Activated CD4-positive, alpha-beta T cell treated with anti-CD3 and anti-CD28 coated beads, Interleukin-2, amount 50 U/mL, for 48 hours (primary cell): ENCODE measurements around the gene MRPL50.

Experiments used
- DNase-seq, 2 experiments: peaks; one replicate each; pipeline ENCODE4 v3.0.0-alpha.2; 2020

The MRPL50 gene

DNA sequence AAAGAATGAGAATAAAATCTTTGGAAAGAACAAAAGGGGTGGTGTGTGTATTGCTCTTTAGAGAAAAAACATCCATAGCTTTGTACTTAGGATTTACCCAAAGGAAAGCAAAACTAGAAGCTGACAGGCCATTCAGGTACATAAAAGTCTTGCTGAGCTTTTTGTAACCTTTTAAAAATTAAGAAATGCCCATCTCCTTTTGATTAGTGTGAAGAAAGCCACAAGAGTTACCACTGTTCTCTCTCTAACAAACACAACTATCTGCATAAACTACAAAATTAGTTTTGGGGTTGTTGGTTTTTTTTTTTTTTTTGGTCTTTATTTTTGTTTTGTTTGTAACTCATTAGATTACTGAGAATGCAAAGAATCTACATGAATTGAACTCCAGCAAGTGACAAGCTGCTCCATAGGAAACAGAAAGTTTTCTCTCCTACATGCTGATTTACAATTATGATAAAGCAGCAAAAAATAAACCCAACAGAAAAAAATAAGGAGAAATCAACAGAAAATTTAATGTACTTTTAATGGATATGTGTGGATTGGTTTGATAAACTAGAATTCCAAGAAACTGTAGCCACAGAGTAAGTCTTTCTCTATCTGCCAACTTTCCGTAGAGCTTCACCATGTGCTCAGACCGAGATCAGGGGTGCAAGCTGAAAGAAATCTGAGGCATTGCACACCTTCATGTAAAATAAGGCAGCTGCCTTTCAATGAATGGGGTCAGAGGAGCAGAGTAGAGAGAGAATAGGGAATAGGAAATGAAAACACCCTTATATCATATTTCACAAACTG is 25.9 kb downstream of the MRPL50 start:
- no peak for DNase-seq

DNA sequence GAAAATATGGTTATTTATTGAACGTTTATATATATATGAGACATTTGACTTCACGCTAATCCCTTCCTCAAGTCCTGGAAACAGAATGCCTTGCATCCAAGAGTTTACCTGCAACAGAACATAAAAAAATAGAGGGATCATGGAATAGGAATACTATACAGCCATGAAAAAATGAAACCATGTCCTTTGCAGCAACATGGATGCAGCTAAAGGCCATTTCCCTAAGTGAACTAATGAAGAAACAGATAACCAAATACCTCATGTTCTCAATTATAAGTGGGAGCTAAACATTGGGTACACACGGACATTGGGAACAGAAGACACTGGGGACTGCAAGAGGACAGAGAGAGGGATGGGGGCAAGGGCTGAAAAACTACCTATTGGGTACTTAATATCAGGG is 26.6 kb downstream of the MRPL50 start:
- DNase-seq = no peak

DNA sequence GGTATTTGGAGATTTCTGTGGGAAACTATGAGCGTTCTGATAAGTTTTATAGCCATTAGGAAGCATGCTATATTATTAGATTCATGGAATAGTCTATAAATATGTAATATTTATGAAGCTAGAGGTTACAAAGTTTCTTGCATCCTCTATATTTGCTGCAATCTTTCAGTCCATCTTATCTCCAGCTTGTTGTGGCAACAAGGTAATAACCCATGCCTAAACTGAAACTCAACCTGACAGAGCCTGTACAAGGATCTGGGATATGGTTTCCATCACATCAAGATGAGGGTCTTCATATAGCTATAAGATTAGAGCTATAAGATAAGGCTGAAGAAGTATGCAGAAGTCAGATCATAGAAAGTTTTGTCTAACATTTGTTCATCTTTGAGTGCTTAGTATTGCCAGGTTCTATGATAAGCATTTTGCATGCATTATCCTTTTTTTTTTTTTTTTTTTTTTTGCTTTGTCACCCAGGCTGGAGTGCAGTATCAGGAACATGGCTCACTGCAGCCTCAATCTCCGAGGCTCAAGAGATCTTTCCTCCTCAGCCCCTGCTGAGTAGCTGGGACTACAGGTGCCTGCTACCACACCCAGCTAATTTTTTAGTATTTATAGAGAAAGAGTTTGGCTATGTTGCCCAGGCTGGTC is 28.4 kb downstream of the MRPL50 start:
- DNase-seq = no peak

DNA sequence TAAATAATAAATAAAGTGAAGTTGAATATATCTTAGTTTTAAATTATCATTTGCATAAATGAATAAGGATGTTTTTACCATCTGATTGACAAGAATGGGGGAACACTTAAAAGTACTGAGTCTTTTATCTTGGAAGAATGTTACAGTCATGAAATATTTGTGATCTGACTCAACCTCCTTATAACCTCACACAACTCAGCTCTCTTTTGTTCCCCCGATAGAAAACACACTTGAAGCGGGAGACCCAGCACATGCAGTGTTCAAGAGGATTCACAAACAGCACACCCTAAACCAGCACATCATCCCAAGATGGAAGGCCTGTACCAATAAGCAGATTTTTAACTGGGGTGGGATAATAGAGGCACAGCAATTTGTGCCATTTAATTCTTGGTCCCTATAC is 29.1 kb downstream of the MRPL50 start:
- DNase-seq = no peak

DNA sequence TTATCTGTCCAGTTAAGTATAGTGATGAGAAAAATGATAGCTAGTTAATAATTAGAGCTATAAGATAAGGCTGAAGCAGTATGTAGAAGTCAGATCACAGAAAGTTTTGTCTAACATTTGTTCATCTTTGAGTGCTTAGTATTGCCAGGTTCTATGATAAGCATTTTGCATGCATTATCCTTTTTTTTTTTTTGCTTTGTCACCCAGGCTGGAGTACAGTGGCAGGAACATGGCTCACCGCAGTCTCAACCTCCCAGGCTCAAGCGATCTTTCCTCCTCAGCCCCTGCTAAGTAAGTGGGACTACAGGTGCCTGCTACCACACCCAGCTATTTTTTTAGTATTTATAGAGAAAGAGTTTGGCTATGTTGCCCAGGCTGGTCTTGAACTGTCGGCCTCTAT is 31.1 kb downstream of the MRPL50 start:
- no peak for DNase-seq

DNA sequence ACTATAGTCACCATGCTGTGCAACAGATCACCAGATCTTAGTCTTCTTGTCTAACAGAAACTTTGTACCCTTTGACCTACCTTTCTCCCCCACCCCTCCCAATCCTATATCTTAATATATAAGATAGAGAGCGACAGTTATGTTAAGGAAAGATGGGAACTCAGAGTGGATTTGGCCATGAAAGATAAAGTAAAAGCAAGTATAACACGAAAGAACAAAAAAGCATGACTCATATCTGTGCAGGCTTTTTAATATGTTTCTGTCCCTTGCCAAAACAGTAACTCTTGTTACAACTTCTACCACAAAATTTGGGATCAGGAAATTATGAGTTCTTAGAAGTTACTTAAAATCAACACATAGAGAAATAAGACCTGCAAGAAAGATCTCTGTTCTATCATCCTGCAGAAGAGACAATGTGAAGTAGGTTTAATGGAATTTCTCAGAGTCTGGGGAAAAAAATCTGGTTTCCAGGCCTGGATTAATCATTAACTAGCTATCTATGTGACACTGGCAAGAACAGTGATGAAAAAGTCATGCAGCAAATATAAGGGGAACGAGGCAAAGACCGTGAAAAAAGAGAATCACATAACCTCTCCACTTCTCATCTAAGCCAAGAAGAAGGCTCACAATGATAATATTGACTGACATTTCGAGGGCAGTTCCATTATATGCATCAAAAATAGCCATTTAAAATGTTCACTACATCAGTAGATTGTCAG is 32.2 kb downstream of the MRPL50 start:
- DNase-seq = no peak

DNA sequence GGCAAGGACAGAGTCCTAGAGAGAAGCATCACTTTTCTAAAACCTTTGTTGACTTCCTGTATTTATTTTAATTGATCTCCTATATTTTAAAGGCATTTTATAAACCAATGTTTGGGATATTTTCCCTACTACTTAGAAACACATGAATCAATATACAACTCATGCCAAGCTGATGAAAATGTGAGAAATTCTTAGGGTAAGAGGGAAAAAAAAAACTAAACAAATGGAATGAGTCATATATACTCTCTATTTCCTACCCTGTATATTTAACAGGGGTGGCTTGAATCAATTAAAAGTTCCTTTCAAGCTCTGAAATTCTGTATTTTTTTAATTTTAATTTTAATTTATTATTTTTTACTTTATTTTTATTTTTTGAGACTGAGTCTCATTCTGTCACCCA is 33.2 kb downstream of the MRPL50 start:
- DNase-seq = no peak

DNA sequence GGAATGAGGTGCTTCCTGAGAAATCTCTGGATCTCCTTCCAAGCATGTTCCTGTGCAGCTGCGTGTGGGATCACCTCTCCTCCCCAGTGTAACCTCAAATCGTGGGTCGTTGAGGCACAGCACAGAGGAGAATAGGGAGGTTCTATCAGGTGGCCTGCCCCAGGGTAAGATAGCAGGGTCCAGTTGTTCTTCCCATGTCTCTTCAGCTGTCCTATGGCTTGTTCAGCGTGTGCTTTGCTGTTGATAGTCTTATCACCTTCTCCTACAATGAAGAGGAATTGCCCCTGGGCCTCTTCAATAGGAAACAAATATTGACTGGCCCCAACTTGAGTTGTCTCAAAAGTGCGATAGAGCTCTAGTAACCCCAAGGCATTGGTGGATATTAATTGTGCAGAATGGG is 36.0 kb downstream of the MRPL50 start:
- no peak for DNase-seq

DNA sequence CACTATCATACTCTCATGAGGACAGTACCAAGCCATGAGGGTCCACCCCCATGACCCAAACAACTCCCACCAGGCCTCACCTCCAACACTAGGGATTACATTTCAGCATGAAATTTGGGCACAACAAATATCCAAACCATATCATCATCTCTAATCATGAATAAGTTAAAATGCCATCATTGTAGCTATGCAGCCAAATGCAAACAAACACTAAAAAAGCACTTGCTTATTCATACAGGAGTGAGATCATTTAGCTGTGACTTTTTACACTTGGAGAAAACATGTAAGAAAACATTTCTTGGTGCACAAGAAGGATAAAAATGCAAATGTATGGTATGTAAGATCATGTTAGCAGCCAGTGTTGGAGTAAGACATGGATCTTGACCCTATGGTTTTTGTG is 37.8 kb downstream of the MRPL50 start:
- no peak for DNase-seq

DNA sequence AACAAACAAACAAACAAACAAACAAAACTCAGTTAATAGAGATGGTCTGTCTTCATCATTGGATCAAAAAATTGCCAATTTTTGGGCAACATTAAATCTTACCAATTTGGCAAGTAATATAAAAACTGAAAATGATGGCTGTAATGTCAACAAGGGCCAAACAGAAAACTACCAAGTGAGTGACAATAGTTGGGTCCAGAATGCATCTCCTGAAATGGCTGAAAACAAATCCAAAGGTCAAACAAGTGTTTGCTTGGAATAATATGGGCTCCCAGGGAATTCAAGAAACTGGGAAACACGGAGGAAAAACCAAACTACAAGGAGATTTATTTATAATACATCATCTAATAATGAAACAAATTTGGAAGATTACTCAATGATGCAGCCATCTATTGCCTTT is 38.7 kb downstream of the MRPL50 start:
- no peak for DNase-seq

DNA sequence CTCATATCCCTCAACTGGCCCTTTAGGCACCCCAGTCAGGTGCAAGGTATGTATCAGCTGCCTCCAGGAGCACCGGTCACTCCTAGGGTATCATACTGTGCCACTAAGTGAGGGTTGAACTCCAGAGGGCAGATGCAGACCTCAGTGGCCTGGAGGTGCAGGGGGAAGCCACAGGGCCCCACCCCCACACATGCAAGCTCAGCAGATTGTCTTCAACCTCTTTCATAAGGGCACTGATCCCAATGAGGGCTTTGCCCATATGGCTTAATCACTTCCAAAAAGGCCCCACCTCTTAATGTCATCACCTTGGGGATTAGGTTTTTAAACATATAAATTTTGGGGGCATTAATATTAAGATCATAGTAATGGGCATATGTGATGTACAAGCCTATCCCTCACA is 41.8 kb downstream of the MRPL50 start:
- DNase-seq = no peak

DNA sequence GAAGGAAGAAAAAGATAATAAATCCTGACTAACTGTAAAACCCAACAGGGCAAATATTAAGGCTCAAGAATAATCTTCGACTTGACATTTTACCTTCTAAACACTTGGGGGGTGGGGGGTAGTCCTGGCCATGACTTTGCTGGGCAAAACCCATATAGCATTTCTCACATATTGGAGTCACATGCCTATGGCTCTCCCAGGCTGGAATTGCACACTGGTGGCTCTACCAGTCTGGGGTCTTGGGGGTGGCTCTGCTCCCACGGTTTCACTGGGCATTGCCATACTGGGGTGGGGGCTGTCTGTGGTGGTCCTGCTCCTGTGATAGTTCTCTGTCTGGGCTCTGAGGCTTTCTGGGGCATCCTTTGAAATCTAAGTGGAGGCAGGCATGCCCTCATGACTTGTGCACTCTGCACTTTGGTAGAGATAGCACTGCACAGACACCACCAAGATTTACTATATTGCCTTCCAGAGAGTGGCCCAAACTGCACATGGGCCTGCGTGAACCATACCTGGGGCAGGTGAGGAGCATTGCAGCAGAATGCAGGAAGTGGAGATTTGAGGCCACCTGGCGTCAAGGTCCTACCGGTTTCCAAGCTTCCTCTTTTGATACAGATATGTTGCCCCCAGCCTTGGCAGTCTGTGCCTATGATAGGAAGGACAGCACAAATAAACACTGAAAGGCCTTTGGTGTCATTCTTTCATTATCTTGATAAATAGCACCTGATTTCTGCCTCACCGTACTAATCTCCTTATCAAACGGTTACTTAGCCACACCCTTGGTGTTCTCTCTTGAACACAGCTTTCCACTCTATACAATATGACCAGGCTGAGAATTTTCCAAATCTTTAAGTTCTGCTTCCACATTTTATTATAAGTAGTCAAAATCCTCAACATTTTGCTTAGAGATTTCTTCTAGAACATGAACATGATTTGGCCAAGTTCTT is 43.4 kb downstream of the MRPL50 start:
- DNase-seq = no peak

DNA sequence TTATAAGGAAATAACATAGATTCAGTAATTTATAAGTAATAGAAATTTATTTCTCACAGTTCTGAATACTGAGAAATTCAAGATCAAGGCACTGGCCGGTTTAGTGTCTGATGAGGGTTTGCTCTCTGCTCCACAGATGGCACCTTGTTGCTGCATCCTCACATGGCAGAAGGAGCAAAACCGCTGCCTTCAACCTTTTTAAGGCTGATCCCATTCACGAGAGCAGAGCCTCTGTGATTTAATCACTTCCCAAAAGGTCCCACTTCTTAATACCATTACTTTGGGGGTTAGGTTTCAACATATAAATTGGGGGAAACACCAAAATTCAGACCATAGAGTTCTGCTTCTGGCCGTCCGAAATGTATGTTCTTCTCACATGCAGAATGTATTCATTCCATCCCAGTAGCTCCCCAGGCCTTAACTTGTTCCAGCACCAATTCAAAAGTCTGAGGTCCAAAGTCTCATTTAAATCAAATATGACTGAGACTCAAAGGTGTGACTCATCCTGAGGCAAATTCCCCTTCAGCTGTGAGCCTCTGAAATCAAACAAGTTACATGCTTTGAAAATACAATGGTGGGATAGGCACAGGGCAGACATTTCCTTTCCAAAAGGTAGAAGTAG is 44.2 kb downstream of the MRPL50 start:
- DNase-seq = no peak

DNA sequence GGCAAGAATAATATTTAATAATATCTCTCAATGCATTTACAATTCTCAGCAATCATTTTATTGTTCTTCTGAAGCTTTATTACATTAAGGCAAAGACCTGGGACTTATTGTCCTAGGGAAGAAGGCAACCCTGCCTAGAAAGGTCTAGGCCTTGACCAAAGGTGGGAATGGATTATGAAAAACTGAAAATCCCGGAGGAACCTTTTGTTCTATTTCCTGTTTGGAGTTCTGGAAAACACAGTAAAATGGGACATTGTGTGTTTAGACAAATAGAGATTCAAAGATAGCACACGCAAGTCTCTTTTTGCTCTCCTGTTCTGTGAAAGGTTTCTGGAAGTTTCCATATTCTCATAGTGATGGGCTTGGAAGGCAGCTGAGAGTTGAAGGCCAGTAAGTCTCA is 44.7 kb downstream of the MRPL50 start:
- DNase-seq = no peak

DNA sequence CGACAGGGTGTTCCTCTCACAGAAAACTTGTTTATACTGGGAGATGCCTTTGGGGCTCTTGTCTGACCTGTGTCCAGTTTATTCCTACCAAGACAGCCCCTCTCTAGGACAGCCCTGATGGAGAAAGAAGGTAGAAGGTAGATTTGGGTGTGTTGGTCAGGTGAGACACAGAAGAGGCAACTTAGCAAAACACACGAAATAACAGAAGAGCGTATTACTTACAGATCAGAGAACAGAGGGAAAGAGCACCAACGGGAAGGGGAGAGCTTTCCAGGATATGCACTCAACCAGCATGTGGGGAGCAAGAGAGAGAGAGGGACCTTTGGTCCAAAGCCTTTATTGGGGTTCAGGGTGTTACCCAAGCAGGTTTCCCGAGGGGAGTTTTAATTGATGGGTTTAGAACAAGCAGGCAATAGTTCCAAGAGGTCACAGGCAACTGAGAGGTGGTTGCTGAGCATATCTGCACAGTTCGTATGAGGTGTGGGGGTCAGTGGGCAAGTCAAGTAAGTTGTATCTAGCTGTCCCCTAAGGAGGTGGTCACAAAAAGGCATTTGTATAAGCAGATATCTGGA is 45.4 kb downstream of the MRPL50 start:
- DNase-seq = no peak

DNA sequence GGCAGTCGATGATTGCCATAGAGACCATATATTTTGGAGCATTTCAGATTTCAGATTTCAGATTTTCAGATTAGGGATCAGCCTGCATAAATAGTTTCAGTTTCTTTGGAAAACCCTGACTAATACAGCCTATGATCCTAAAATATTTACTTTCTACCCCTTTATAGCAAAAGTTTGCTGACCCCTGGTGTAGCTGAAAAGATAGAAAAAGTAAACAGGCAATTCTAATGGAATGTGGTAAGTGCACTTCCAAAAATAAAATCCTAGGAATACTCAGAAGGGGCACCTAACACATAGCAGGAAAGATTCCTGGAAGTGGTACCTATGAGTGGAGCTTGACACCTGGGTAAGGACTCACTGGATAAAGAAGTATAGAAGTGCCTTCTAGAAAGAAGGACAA is 48.1 kb downstream of the MRPL50 start:
- no peak for DNase-seq

DNA sequence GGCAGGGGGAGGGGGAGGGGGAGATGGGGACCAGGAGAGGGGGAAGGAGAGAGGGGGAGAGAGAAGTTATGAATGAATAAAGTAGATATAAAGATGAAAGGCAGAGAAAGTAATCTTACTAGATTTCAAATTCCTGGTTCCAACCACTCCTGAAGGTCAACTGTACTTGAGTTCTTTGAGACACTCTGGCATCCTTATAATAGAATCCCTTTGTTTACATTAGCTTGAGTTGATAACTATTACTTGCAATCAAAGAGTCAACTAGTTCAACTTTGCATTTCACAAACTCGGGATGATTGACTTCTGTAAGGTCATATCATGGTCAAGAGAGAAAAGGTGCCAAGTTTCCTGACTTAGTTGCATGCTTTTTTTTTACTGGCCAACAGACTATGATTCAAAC is 55.8 kb downstream of the MRPL50 start:
- no peak for DNase-seq

DNA sequence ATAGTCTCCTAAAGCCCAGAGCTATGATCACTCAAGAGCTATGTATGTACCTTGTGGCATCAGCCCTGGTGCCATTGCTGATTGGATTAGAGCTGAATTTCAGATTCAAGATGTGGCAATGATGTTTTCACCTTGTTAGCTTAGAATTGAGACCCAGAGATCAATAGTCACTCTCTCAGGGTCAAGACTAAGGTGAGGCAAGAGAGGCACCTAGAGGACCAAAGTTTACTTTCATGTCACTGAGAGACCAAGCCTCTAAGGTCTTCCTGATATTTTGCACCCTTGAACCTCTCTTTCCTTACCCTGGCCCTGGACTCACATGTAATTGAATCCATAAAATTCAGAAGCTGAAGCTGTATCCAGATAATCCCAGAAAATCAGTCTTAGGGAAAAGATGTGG is 56.5 kb downstream of the MRPL50 start:
- no peak for DNase-seq
